Fibroblast of skin of scalp (primary cell): ENCODE results near the gene TRIM41.
"Not testable (repeated sequence)": the region's sequence is repeated elsewhere in the genome, so short reads cannot be mapped to it uniquely, and the experiment has no call there.

ENCODE experiments used
- DNase-seq: peaks from one replicate; pipeline ENCODE4 v3.0.0-alpha.2; 2013

The TRIM41 gene

GRCh38 chr5:181255836-181256578 lies 32.9 kb downstream of the TRIM41 start:
- no peak for DNase-seq

- no peak for DNase-seq
These were observed 35.5 kb downstream of the TRIM41 start for GRCh38 chr5:181258576-181258975.

DNA sequence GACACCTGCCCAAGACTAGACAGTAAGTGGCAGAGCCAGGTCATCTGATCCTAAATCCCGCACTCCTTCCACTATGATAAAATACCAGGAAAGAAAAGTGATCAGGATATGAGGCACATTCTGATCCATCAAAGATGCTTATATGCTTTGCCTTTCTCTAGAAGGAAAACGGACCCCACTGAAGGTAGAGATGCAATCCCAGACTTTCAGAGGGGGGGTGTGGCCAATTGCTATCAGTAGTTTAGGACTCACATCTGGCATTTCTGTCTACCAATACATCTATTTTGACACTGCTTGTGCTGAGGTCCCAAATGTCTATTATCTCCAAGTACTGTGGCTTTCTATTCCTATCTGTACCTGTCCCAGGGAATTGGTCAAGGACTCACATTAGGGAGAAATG lies 36.2 kb downstream of the TRIM41 start:
- DNase-seq = no peak

GRCh38 chr5:181259974-181260719 lies 37.1 kb downstream of the TRIM41 start:
- DNase-seq = no peak

DNA sequence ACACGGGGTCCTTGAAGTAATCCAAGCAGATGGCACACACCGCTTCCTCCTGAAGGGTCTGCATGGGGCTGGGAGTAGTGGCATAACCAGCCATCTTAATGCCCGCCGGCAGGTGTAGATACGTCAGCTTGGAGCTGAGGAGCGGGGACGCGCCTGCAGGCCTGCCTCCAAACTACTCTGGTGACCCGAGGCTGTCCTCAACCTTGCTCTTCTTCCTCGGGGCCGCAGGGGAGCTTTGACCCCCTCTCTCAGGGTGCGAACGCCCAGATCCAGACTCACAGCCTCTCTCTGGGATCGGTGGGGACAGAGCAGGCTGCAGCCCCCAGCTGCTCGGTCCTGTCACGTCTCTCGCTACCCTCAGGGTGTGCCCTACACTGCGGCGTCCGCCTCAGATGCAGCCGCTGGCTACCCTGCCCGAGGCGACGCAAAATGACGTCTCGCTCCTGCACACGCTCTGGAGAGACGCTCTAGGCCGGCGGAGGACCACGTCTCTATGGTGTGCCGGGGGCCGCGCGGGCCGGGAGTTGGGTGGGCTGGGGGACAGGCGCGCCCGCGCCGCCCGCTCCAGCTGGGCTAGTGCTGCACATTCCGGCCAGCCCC lies 37.7 kb downstream of the TRIM41 start, which contains the start of gene TRIM52:
TSS of gene TRIM52 (minus strand) at position 424 of the 600 bp plus-strand sequence. CDS start at position 94, 330 bp downstream.
- DNase-seq = peak; percentile 92

- peak; percentile 75 for DNase-seq
These were observed 38.4 kb downstream of the TRIM41 start for GRCh38 chr5:181261320-181262049.

DNA sequence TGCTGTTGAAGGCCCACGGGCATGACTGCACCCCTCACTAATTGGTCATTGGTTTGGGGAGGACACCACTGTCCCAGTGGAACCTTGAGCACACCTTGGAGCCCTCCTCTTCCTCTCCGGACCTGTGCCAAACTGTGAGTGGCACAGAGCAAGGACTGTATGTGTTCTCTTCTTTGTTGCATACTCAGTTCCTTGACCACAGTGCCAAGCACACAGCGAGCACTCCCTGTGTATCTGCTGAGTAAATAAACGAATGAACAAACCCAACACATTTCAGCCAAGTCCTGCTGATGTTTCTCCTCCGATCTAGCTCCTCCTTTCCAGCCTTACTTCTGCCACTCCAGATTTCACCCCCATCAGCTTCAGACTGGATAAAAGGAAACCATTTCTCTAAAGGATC lies 40.6 kb downstream of the TRIM41 start:
- no peak for DNase-seq

- DNase-seq = no peak
These were observed 42.1 kb downstream of the TRIM41 start for GRCh38 chr5:181265092-181265671.

- DNase-seq = not testable (repeated sequence)
These were observed 44.3 kb downstream of the TRIM41 start for GRCh38 chr5:181267291-181267904.

DNA sequence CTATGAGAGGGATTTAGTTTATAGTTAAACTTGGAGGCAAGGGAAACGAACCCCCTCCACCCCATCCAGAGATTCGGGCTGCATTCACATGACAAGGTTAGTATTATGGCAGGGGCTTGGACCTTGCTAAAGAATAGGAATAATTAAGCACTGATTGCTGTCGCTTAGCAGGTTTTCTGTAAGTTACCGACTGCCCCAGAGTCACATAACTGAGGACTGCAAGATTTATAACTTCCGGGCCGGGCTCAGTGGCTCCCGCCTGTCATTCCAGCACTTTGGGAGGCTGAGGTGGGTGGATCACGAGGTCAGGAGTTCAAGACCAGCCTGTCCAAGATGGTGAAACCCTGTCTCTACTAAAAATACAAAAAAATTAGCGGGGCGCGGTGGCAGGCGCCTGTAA lies 44.8 kb downstream of the TRIM41 start:
- not testable (repeated sequence) for DNase-seq

GRCh38 chr5:181271081-181271480 lies 48.0 kb downstream of the TRIM41 start:
- DNase-seq = no peak

DNA sequence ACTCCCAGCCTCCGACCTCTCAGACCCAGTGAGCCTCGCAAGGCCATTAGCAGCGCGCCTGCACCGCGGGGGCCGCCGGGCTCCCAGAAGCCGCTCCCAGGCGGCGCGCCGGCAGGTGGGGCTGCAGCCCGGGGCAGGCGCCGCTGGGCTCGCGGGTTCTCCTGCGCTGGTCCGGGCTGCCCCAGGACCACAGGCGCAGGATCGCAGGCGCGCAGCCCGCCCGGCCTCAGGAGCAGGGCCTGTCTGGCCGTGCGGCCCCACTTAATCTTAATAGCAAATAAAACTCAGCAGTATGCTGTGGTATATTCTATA lies 50.3 kb downstream of the TRIM41 start:
- DNase-seq = not testable (repeated sequence)

- DNase-seq = no peak
These were observed 57.2 kb downstream of the TRIM41 start for GRCh38 chr5:181280251-181280762.

DNA sequence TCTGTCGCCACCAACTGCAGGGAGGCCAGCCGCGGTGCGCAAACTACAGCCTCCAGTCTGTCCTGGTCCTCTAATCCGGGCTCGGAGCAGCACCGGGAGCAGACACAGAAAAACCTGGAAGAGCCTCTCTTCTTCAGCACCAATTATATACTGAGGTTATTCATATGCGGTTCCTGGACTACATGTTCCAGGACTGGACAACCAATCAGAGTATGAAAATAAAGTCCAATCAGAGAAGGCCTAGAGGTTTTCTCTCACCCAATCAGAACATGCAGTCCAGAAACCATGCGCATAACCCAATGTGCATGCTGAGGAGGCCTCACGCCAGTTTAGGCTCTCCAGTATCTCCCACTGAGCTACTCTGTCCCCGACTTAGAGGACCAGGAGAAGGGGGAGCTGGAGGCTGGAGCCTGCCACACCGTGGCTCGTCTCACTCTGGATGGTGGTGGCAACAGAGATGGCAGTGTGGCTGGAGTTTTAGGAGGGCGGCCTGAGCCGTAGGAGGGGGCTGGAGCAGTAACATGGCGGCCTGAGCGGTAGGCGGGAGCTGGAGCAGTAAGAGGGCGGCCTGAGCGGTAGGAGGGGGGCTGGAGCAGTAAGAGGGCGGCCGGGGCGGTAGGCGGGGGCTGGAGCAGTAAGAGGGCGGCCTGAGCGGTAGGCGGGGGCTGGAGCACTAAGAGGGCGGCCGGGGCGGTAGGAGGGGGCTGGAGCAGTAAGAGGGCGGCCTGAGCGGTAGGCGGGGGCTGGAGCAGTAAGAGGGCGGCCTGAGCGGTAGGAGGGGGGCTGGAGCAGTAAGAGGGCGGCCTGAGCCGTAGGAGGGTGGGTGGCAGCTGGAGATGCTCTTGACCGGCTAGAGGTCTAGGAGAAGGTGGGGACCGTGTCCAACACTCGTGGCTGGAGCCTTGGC lies 58.2 kb downstream of the TRIM41 start:
- no peak for DNase-seq

GRCh38 chr5:181281984-181282316 lies 58.9 kb downstream of the TRIM41 start:
- no peak for DNase-seq

- DNase-seq = not testable (repeated sequence)
These were observed 59.3 kb downstream of the TRIM41 start for GRCh38 chr5:181282415-181282814.

GRCh38 chr5:181282874-181283273 lies 59.8 kb downstream of the TRIM41 start:
- DNase-seq = no peak

GRCh38 chr5:181283347-181283746 lies 60.3 kb downstream of the TRIM41 start:
- DNase-seq = no peak

GRCh38 chr5:181283841-181284755 lies 61.0 kb downstream of the TRIM41 start:
- DNase-seq = not testable (repeated sequence)
